RCC 7860 (cell line): ENCODE results near the gene MGAT5B.
"Not testable (repeated sequence)": the region's sequence is repeated elsewhere in the genome, so short reads cannot be mapped to it uniquely, and the experiment has no call there.

Experiments used
- DNase-seq: peaks from one replicate; pipeline ENCODE4 v3.0.0-alpha.2; 2015; ENCODE audit warnings: low spot score
- FAIRE-seq: peaks from 2 replicates; lab custom pipeline; 2012; peaks lifted over from hg19 to GRCh38; lab: Jason Lieb, UNC

MGAT5B gene, protein sequence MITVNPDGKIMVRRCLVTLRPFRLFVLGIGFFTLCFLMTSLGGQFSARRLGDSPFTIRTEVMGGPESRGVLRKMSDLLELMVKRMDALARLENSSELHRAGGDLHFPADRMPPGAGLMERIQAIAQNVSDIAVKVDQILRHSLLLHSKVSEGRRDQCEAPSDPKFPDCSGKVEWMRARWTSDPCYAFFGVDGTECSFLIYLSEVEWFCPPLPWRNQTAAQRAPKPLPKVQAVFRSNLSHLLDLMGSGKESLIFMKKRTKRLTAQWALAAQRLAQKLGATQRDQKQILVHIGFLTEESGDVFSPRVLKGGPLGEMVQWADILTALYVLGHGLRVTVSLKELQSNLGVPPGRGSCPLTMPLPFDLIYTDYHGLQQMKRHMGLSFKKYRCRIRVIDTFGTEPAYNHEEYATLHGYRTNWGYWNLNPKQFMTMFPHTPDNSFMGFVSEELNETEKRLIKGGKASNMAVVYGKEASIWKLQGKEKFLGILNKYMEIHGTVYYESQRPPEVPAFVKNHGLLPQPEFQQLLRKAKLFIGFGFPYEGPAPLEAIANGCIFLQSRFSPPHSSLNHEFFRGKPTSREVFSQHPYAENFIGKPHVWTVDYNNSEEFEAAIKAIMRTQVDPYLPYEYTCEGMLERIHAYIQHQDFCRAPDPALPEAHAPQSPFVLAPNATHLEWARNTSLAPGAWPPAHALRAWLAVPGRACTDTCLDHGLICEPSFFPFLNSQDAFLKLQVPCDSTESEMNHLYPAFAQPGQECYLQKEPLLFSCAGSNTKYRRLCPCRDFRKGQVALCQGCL

GRCh38 chr17:76868176-76868668 is at the start of gene MGAT5B:
Gene MGAT5B (plus strand): TSS chr17:76868404. CDS start chr17:76869030, 626 bp downstream.
- FAIRE-seq, result no peak

GRCh38 chr17:76820039-76820438 is 48.2 kb upstream of the MGAT5B start:
- no peak for DNase-seq
- FAIRE-seq, result no peak

More at GRCh38 chr17:76868176-76868668, at the start of gene MGAT5B:
- DNase-seq, result peak; percentile 41

- FAIRE-seq, result no peak
- DNase-seq, result no peak
Measured at GRCh38 chr17:76820561-76820960, 47.6 kb upstream of the MGAT5B start.

- DNase-seq (no peak), FAIRE-seq (no peak)
Measured at GRCh38 chr17:76822184-76822778, 45.9 kb upstream of the MGAT5B start.

DNA sequence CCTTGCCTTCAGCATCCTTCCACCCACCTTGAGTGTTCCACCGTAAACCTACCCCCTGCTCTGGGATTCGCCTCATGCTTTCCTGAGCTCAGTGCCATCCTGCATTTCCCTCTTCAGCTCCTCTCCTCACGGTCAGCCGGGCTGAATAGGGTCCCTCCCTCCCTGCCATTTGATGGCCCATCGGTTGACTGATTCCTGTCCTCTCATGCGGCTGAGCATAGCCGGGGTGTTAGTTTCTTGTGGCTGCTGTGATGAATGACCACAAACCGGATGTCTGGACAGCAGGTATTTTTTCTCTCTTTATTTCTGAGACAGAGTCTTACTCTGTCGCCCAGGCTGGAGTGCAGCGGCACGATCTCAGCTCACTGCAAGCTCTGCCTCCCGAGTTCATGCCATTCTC is 44.1 kb upstream of the MGAT5B start:
- peak; percentile 88 for FAIRE-seq

DNA sequence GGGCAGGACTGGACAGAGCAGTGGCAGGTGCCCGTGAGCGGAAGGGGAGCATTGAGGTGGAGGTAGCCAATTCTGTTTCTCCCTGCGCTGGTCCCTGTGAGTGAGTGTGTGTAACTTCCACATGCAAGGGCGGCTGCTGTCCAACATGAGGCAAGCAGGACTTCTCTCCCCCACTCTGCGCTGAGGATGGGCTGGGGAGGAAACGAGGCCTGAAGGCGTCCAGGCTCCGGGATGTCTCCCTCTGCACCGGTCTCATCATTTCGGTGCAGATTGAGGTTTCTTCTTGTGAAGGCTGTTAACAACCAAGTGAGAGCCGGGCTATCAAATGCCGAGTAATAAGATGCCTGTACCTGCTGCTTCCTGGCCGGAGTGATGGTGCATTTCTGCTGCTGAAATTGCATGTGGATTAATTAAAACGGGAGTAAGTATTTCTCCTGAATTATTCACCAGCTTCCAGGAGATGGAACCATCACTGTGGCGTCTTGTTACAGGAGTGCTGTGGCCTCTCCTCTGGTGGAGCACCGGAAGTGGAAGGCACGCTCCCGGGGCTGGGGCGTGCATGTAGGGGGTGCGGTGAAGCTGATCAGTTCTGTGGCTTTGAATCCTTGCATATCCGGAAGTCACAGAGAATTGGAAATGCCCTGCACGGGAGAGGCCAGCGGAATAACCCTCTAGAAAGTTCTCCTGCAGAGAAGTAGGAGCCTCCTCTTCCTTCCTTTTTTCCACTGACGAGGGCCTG is 41.7 kb upstream of the MGAT5B start:
- DNase-seq (no peak), FAIRE-seq (no peak)

More for the DNA sequence above, 44.1 kb upstream of the MGAT5B start:
- DNase-seq, result peak; percentile 86

DNA sequence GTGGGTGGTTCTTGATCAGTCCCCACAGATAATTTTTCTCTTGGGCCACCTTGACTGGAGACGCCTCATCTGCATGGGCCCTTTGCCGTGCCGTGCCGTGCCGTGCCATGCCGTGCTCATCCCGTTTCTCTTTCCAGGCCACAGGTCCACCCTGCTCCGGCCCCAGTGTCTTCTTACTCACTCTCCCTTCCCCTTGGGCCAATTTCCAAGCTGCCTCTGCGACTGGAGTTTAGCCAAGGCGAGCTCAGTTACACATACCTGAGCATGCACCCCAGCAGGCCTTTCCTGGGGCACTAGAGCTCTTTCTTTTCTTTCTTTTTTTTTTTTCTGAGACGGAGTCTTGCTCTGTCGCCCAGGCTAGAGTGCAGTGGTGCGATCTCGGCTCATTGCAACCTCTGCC is 40.5 kb upstream of the MGAT5B start:
- FAIRE-seq (no peak), DNase-seq (no peak)

- FAIRE-seq (no peak), DNase-seq (no peak)
Measured at GRCh38 chr17:76830987-76831715, 37.1 kb upstream of the MGAT5B start.

GRCh38 chr17:76833034-76833644 is 35.1 kb upstream of the MGAT5B start:
- FAIRE-seq, result no peak
- DNase-seq, result no peak

GRCh38 chr17:76833747-76834146 is 34.5 kb upstream of the MGAT5B start:
- no peak for FAIRE-seq
- DNase-seq, result no peak

DNA sequence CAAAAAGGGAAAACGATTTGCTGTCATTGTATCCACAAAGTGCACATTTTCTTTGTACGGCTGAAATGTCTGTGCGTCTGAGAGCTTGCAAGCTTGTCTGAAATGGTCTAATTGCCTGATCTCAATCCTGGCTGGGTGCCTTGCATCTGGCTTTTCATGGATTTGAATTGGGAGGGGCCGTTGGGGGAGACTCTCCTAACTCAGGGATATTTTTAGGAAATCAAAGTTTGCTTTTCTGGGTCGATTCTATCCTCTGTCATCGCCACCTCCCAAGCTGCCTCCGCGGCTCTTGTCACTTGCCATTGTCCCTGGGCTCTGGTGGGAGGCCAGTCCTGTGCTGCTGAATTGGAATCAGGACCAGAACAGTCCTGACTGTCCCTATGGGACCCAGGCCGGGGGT is 33.3 kb upstream of the MGAT5B start:
- FAIRE-seq, result no peak
- DNase-seq, result no peak

DNA sequence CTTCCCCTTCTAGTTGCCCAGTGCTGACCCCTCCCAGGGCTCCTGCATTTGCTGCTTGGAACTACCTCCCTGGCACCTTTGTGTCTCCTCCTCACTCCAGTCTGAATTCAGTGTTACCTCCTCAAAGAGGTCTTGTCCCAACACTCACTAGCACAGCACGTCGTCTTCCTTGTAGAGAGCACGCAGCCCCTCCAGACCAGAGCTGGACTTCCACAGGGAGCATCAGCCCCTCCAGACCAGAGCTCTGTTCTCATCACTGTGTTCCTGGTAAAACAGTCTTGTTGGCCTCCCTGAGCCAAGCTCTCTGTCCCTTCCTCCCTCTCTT is 27.8 kb upstream of the MGAT5B start:
- DNase-seq (no peak), FAIRE-seq (no peak)

GRCh38 chr17:76840884-76841775 is 27.1 kb upstream of the MGAT5B start:
- DNase-seq, result no peak

DNA sequence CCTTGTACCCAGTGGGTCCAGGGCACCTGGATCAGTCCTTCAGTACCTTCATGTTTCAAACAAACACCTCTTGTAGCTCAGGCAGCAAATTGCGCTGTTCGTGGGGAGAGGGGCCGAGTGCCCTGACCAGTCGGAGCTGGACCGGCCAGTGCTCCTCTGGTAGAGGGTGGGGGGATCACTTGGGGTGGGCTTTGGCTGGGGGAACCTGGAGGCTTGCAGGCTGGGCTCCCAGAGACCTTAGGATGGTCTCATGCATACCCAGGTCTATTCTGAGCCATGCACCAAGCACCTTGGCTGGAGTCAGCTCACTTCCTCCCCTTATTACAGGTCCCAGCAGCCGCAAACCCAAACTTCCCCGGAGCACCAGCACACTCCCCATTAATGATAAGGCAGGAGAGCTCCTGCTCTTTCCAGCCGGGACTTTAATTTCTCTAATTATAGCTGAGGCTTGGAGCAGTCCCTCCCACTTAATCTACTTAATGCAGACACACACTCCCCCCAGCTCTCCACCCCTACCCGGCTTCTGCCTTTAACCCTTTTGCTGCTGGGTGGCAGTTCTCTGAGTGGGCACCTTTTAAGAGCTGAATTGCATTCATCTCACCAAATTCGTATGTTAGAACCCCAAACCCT is 26.3 kb upstream of the MGAT5B start:
- no peak for FAIRE-seq
- no peak for DNase-seq

More at GRCh38 chr17:76840884-76841775, 27.1 kb upstream of the MGAT5B start:
- FAIRE-seq, result no peak

DNA sequence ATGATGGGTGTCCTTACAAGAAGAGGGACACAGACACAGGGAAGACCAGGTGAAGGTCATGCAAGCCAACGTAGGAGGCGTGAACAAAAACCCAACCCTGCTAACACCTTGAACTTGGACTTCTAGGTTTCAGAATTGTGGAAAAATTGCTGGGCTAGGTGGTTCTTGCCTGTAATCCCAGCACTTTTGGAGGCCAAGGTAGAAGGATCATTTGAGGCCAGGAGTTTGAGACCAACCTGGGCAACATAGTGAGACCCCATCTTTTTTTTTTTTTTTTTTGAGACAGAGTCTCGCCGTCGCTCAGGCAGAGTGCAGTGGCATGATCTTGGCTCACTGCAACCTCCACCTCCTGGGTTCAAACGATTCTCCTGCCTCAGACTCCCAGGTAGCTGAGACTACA is 25.1 kb upstream of the MGAT5B start:
- not testable (repeated sequence) for DNase-seq, FAIRE-seq

DNA sequence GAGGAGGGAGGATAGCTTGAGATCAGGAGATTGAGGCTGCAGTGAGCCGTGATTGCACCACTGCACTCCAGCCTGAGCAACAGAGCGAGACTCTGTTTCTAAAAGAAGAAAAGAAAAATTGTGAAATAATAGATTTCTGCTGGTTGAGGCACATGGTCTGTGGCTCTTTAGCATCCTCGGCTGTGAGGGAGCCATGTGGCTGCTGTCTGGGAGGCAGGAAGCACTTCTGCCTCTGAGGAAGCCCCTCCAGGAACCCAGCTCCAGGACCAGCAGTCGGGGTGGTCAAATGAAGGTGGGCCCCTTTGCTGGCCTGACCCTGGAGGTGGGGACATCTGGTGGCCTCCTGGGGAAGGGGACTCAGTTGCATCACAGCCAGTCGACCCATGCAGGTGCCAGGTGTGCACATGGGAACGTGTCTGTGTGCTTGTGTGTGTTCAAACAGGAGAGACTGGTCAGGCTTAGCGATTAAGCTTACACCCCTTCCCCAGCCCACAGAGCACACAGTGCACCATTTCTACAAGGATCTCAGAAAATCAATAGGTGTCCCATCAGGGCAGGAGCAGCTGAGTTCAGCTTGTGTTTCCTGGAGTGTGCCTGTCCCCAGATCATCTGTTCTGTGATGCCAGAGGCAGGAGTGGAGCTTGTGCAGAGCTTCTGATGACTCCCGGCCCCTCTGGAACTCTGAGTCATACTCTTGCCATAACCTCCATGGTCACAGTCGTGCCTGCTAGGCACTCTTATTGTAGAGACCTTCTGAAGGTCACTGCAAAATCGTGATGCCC is 24.3 kb upstream of the MGAT5B start:
- FAIRE-seq, result no peak
- DNase-seq, result peak; percentile 20

DNA sequence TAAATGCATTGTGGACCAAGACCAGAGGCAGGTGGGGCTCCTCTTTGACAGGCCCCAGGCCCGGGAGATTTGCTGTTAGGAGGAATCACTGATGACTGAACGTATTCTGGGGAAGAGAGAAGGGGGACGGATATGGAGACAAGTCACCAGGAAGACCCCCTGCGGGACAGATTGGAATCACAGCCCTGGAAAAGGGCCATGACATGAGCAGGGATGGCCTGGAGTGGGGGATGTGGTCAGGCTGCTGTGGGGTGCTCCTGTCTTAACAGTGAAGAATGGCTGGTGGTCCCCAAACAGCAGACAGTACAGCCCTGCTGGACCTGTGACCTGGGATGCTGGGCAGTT is 23.7 kb upstream of the MGAT5B start:
- no peak for DNase-seq
- no peak for FAIRE-seq

GRCh38 chr17:76844846-76845245 is 23.4 kb upstream of the MGAT5B start:
- FAIRE-seq, result no peak
- no peak for DNase-seq
